ENCODE data around the gene PLET1.
"Not testable (repeated sequence)": the region's sequence is repeated elsewhere in the genome, so short reads cannot be mapped to it uniquely, and the experiment has no call there.

PLET1 gene

GRCh38 chr11:112216561-112217105 lies 44.0 kb downstream of the PLET1 start:
- in situ Hi-C loops (cut with MboI; ENCODE audit: low sequenced_read_pairs), result no loop called here

- in situ Hi-C loops (cut with MboI; ENCODE audit: low sequenced_read_pairs), result no loop called here
Measured at GRCh38 chr11:112215621-112216020, 45.0 kb downstream of the PLET1 start.

- in situ Hi-C loops (cut with MboI; ENCODE audit: low sequenced_read_pairs), result no loop called here
Measured at GRCh38 chr11:112213753-112214152, 46.9 kb downstream of the PLET1 start.

DNA sequence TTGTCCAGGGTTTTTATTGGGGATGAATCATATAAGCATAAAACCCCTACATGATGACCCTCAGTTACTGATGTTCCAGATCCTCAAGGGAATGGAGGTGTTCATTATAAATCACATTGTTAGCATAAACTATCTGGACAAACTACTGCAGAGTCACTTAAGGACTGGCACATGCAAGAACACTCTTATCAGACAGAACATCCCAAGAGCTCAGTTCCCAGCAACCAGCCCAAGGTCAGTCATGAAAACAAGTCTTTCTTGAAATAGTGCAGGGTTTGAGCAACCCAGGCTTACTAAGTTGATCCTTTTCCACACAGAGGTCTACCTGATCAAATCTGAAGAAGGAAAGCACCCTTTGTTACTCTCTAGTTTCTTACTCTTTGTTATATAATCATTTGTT lies 48.0 kb downstream of the PLET1 start:
- in situ Hi-C loops (cut with MboI; ENCODE audit: low sequenced_read_pairs), result no loop called here

- in situ Hi-C loops (cut with MboI; ENCODE audit: low sequenced_read_pairs), result no loop called here
Measured at GRCh38 chr11:112212290-112212689, 48.4 kb downstream of the PLET1 start.

GRCh38 chr11:112211536-112211935 lies 49.1 kb downstream of the PLET1 start:
- in situ Hi-C loops (cut with MboI; ENCODE audit: low sequenced_read_pairs), result no loop called here

GRCh38 chr11:112210890-112211289 lies 49.8 kb downstream of the PLET1 start:
- in situ Hi-C loops (cut with MboI; ENCODE audit: low sequenced_read_pairs), result no loop called here

DNA sequence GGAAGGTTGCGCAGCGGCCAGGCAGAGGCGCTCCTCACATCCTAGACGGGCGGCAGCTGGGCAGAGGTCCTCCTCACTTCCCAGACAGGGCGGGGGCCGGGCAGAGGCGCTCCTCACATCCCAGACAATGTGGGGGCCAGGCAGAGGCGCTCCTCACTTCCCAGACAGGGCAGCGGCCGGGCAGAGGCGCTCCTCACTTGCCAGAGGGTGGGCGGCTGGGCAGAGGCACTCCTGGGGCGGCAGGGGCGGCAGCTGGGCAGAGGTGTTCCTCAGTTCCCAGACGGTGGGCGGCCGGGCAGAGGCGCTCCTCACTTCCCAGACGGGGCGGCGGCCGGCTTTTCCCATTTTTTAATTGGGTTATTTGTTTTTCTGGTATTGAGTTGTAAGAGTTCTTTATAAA lies 54.6 kb downstream of the PLET1 start:
- in situ Hi-C loops (cut with MboI; ENCODE audit: low sequenced_read_pairs), result no loop called here

DNA sequence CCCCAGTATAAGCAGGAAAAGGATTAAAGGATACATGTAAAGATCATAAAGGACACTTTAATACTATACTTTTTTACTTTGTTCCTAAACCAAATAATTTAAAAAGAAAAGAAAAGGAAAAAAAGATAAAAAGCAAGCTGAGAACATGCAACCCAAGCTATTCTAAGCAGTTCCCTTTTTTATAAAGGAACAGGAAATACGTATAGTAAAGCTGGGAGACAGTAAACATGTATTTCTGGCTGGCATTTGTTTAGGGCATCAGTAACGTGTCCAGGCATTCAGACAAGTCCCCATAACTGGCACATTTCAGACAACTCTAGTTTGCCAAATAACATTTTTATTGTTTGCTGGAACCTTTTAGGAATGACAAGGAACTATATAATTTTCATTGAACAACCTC lies 60.4 kb downstream of the PLET1 start:
- in situ Hi-C loops (cut with MboI; ENCODE audit: low sequenced_read_pairs), result no loop called here

- in situ Hi-C loops (cut with MboI; ENCODE audit: low sequenced_read_pairs), result not testable (repeated sequence)
Measured at GRCh38 chr11:112199101-112199500, 61.6 kb downstream of the PLET1 start.

Data from HL-60/S4 treated with phorbol 12-myristate 13-acetate at 8.2 ng/mL for 4 days and 3 days (cell line).